Stomach (tissue), 9 donors: ENCODE data around the gene DCLK1. TPM values are rescaled to one million over a fixed set of nuclear protein-coding genes. Genes with fewer than 3 reads are reported as not detected.

Experiments used
- DNase-seq, 2 donors: peaks; one replicate each; pipeline versions ENCODE4 v3.0.0 to v3.0.0-alpha.2; 2013 to 2019
- H3K27ac ChIP-seq, 5 donors: fragments of 200-600 bp in 4 of 5; sonication (generic) in 4 of 5; one replicate each; pipeline ENCODE4 v1.5.1; 2013 to 2019; ENCODE audit warnings: mild to moderate bottlenecking in 1 of 5, moderate library complexity in 1 of 5
- H3K27me3 ChIP-seq, 3 donors: fragments of 200-600 bp; sonication (generic); one replicate each; pipeline ENCODE4 v1.5.1; 2017 to 2019; ENCODE audit warnings: mixed run types in 1 of 3
- H3K36me3 ChIP-seq, 4 donors: fragments of 200-600 bp; sonication (generic); 1 replicate in 3 of 4; 2 replicates in 1 of 4; pipeline ENCODE4 v1.5.1; 2016 to 2019
- H3K4me1 ChIP-seq, 4 donors: fragments of 200-600 bp; sonication (generic); one replicate each; pipeline ENCODE4 v1.5.1; 2016 to 2019
- H3K4me3 ChIP-seq, 4 donors: fragments of 200-600 bp; sonication (generic) in 3 of 4; one replicate each; pipeline ENCODE4 v1.5.1; 2016 to 2019; ENCODE audit warnings: mild to moderate bottlenecking in 1 of 4
- H3K9me3 ChIP-seq, 4 donors: fragments of 200-600 bp; sonication (generic); one replicate each; pipeline ENCODE4 v1.5.1; 2016 to 2019
- CTCF ChIP-seq, 7 experiments: fragments of 450-650 bp in 4 of 7; fragments of 200-600 bp in 3 of 7; sonication (generic) in 3 of 7; IDR thresholded peaks; one replicate each; pipeline ENCODE4 v1.5.1; 2016 to 2019; ENCODE audit warnings: antibody characterized with exemption in 7 of 7, control low read depth in 2 of 7, mild to moderate bottlenecking in 1 of 7
- EP300 ChIP-seq: sonication (generic); formaldehyde crosslinking; IDR thresholded peaks from one replicate; pipeline ENCODE4 v1.6.1; 2017; ENCODE audit warnings: antibody characterized with exemption
- POLR2A ChIP-seq, 4 donors: fragments of 450-650 bp; IDR thresholded peaks; one replicate each; pipeline ENCODE4 v1.6.1; 2016; ENCODE audit warnings: antibody characterized with exemption in 4 of 4, control low read depth in 2 of 4, mild to moderate bottlenecking in 1 of 4, moderate library complexity in 1 of 4
- POLR2AphosphoS5 ChIP-seq, 3 donors: sonication (generic); formaldehyde crosslinking; IDR thresholded peaks; one replicate each; pipeline ENCODE4 v1.6.1; 2016; ENCODE audit warnings: antibody characterized with exemption in 3 of 3
- WGBS, 5 donors: extraction: QIAGEN DNeasy Blood & Tissue Kit in 3 of 5; methylation state at CpG; one replicate each; pipeline versions ENCODE4 v1.1.5 to v1.1.7; 2013 to 2018; 5-methylcytosine and 5-hydroxymethylcytosine counted together
- intact Hi-C: fragments of 100-400 bp; cut with DNase I; formaldehyde crosslinking; loops from one replicate; pipeline ENCODE4 v1.15.1; 2023; ENCODE audit warnings: low total_unique reads
- polyA plus RNA-seq, 3 donors: library from polyadenylated mRNA; stranded (reverse); fragments of 200-250 nt; gene quantifications; one replicate each; pipeline ENCODE4 v1.2.3, GENCODE V29; 2013
- total RNA-seq, 5 donors: library from RNA; depleted of rRNA; stranded (reverse); fragments of >200 nt; gene quantifications; one replicate each; pipeline versions ENCODE4 v1.1.0 to v1.2.3, GENCODE V29; 2014 to 2016
- donor health status: healthy with polysubstance abuse.
- donor health status: Bipolar disorder and iron deficiency.
- donor health status: healthy.

Gene DCLK1
- total and polyA plus RNA-seq, 8 donors = 0.68 to 36.7 (median 4.1) TPM

GRCh38 chr13:35781036-35782000, 349.9 kb downstream of the DCLK1 start:
- DNase-seq = no peak
- 61 to 80% (median 73%) methylated on average over 7 of the region's 7 CpGs for WGBS, 5 donors
- no peaks in the 10 kb centered on the region for H3K36me3 ChIP-seq
- no peak overlapping the region for H3K27ac ChIP-seq
- peaks cover 0 to 8% (median 4%) of the 10 kb centered on the region in 4 donors for H3K4me1 ChIP-seq
- intact Hi-C loops = no loop called here
- TF ChIP-seq CTCF (IDR thresholded peaks at IDR 0.05) = no peak
- no peak for TF ChIP-seq POLR2A (IDR thresholded peaks at IDR 0.05)
- TF ChIP-seq POLR2AphosphoS5 (IDR thresholded peaks at IDR 0.05) = no peak
- TF ChIP-seq EP300 = no peak
- H3K27me3 ChIP-seq = peaks cover 0 to 2% (median 0%) of the 10 kb centered on the region in 3 donors
- H3K4me3 ChIP-seq = no peak overlapping the region
- H3K9me3 ChIP-seq = no peaks in the 10 kb centered on the region

DNA sequence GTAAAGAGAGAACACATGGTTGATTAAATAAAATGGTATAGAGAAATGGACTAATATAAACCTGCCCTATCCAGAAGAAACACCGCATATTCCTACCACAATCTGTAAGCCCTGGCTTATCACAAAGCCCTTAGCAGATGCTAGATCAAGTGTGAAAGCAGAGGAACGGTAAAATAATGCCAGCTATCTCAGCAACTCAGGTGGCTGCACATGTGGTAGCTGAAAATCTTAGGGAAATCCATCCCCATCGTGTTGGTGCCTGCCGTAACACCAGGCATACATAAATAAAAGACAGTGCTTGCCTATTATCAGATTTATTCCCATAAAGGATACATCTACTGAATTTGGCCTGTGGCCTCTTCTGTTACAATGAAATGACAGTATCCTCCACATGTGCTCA, 350.6 kb downstream of the DCLK1 start:
- Histone ChIP-seq H3K27ac (no peak overlapping the region), H3K4me1 (peaks cover 0 to 12% (median 4%) of the 10 kb centered on the region in 4 donors), H3K4me3 (no peak overlapping the region), H3K9me3 (no peaks in the 10 kb centered on the region), H3K36me3 (no peaks in the 10 kb centered on the region), H3K27me3 (peaks cover 0 to 2% (median 0%) of the 10 kb centered on the region in 3 donors)
- WGBS, 5 donors = 74 to 84% (median 78%) methylated on average over 4 of the region's 4 CpGs
- TF ChIP-seq POLR2A (IDR thresholded peaks at IDR 0.05) (no peak), EP300 (no peak), POLR2AphosphoS5 (IDR thresholded peaks at IDR 0.05) (no peak), CTCF (IDR thresholded peaks at IDR 0.05) (no peak)
- DNase-seq = no peak
- intact Hi-C loops = no loop called here

DNA sequence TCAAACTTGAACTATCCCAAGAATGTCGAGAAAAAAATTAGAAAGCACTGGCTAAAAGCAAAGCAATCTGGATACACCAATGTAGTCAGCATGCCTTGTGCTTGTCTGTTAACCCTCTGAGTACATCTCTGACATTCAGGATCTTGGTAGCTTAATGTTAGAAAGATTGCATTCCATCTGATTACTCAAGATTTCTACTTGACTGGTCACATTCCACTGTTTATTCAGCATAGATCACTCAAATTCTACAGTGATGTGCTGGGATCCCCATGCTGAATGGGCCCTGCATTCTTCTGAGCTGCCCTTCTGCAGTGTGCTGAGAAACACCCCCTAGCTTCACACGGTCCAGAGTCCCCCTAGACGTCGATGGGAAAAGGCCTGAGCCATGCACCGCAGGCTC, 359.3 kb downstream of the DCLK1 start:
- Histone ChIP-seq H3K4me1 (peaks cover 0 to 10% (median 0%) of the 10 kb centered on the region in 4 donors), H3K4me3 (no peak overlapping the region), H3K27me3 (no peaks in the 10 kb centered on the region), H3K27ac (no peak overlapping the region), H3K9me3 (no peaks in the 10 kb centered on the region), H3K36me3 (no peaks in the 10 kb centered on the region)
- TF ChIP-seq POLR2AphosphoS5 (IDR thresholded peaks at IDR 0.05) = no peak
- 31 to 53% (median 50%) methylated on average over 4 to 5 of the region's 5 CpGs for WGBS, 5 donors
- intact Hi-C loops = no loop called here
- DNase-seq = no peak

DNA sequence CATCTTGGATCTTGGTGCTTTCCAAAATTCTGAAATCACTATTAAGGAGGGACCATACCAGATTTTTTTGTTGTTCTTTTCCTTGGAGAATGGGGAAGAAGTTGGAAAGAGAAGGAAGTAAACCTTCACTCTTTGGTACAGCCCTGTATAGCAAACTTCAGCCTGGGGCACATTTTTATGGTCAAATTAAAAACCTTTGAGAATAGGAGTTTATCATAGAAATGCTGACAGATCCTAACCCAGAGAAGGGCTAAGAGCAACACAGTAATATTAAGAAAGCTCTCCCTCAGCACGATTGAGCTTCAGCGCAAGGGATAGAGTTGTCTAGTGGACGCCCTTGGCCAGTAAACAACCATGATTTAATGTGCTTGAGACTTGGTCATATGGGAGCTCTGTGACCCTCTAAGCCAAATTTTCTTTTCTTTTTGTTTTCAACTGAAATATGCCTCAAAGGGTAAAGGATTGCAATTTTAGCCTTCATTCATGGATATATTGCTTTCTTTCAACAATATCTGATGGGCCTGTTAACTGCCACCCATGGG, 360.4 kb downstream of the DCLK1 start:
- H3K4me1 ChIP-seq = no peaks in the 10 kb centered on the region
- DNase-seq = no peak
- H3K9me3 ChIP-seq = no peaks in the 10 kb centered on the region
- TF ChIP-seq EP300 (no peak), CTCF (IDR thresholded peaks at IDR 0.05) (no peak), POLR2AphosphoS5 (IDR thresholded peaks at IDR 0.05) (no peak), POLR2A (IDR thresholded peaks at IDR 0.05) (no peak)
- H3K36me3 ChIP-seq = no peaks in the 10 kb centered on the region
- WGBS, 5 donors = 74 to 88% (median 78%) methylated on average over 3 of the region's 3 CpGs
- no peaks in the 10 kb centered on the region for H3K27me3 ChIP-seq
- no peak overlapping the region for H3K27ac ChIP-seq
- no peak overlapping the region for H3K4me3 ChIP-seq
- intact Hi-C loops = no loop called here
